K562 (cell line): ENCODE data around the gene EGLN1. TPM values are rescaled to one million over a fixed set of nuclear protein-coding genes. Genes with fewer than 3 reads are reported as not detected.

Experiments used
- ATF4 ChIP-seq: fragments of 450-650 bp; formaldehyde crosslinking; IDR thresholded peaks from 2 replicates; pipeline ENCODE4 v1.4.0; 2022; ENCODE audit warnings: mild to moderate bottlenecking, moderate library complexity
- CREB5 ChIP-seq: fragments of 250-450 bp; sonication (Bioruptor Pico); IDR thresholded peaks from 2 replicates; pipeline ENCODE4 v1.5.0; 2020; ENCODE audit warnings: mild to moderate bottlenecking
- CTCF ChIP-seq, 3 experiments: IDR thresholded peaks in 2 of 3; conservative IDR thresholded peaks in 1 of 3; 2 replicates each; pipeline ENCODE4 v1.5.1; 2011 to 2012; ENCODE audit warnings: low read length in 3 of 3, mild to moderate bottlenecking in 3 of 3, control low read depth in 2 of 3, improper control_type of control experiment in 1 of 3, inconsistent platforms in 1 of 3, low read depth in 1 of 3, mixed read lengths in 1 of 3, moderate library complexity in 1 of 3; ENCODE audit not compliant: insufficient read depth in 2 of 3
- ESRRA ChIP-seq: fragments of 450-650 bp; IDR thresholded peaks from 2 replicates; pipeline ENCODE4 v1.6.1; 2014; ENCODE audit warnings: low read depth, mild to moderate bottlenecking, moderate library complexity, borderline replicate concordance
- RAD21 ChIP-seq, 2 experiments: fragments of 250-450 bp in 1 of 2; fragments of 450-650 bp in 1 of 2; sonication (Bioruptor Pico) in 1 of 2; formaldehyde crosslinking in 1 of 2; IDR thresholded peaks in 1 of 2; conservative IDR thresholded peaks in 1 of 2; 2 replicates each; pipeline versions ENCODE4 v1.4.0 to v1.8.0; 2020 to 2022; ENCODE audit warnings: mild to moderate bottlenecking in 2 of 2, moderate library complexity in 1 of 2
- REST ChIP-seq, 2 experiments: fragments of 450-650 bp; formaldehyde crosslinking in 1 of 2; IDR thresholded peaks; 2 replicates each; pipeline versions ENCODE4 v1.4.0 to v1.6.1; 2014 to 2020; ENCODE audit warnings: mild to moderate bottlenecking in 2 of 2, borderline replicate concordance in 1 of 2, low read depth in 1 of 2
- SMARCB1 ChIP-seq: IDR thresholded peaks from 2 replicates; pipeline ENCODE4 v1.6.1; 2011; ENCODE audit warnings: improper control_type of control experiment, low read depth; ENCODE audit not compliant: insufficient read length
- TRIM24 ChIP-seq, 2 experiments: fragments of 450-650 bp; IDR thresholded peaks; 2 replicates each; pipeline ENCODE4 v1.6.1; 2016
- ZBTB34 ChIP-seq: fragments of 250-450 bp; sonication (Bioruptor Pico); IDR thresholded peaks from 2 replicates; pipeline ENCODE4 v1.8.0; 2021; ENCODE audit warnings: mild to moderate bottlenecking, moderate library complexity
- ZZZ3 ChIP-seq: fragments of 450-650 bp; IDR thresholded peaks from 2 replicates; pipeline ENCODE4 v1.6.1; 2016; ENCODE audit warnings: antibody characterized with exemption, mild to moderate bottlenecking, moderate library complexity
- polyA plus RNA-seq, 8 experiments: library from polyadenylated mRNA; depleted of rRNA in 4 of 8; stranded (reverse) in 5 of 8; unstranded in 3 of 8; fragments of >200 nt; fragmentation: Nextera tagmentation in 2 of 8; fragmentation: Illumina TruSeq in 1 of 8; extraction: Ambion mirVana in 2 of 8; extraction: Trizol in 1 of 8; gene quantifications; 2 replicates each; pipeline versions ENCODE4 v1.2.1 to v1.2.3, GENCODE V29; 2011 to 2014; ENCODE audit warnings: inconsistent platforms in 1 of 8, missing spikeins in 1 of 8
- total RNA-seq, 7 experiments: library from RNA; depleted of rRNA in 6 of 7; stranded (reverse); fragments of >200 nt in 6 of 7; fragmentation: Illumina TruSeq in 2 of 7; extraction: Trizol in 2 of 7; gene quantifications; 2 replicates each; pipeline versions ENCODE4 v1.2.1 to v1.2.3, GENCODE V29; 2011 to 2021; ENCODE audit warnings: low replicate concordance in 1 of 7

Gene EGLN1
- total and polyA plus RNA-seq, 9 of the 15 experiments (the other 6 are each of a cell fraction or from before 2014, with no cell fraction given): 5.2 to 54.3 (median 24.6) TPM

GRCh38 chr1:231357831-231358354, 64.2 kb downstream of the EGLN1 start (continued):
- 0 out of 2 replicates have a peak, but pooled peaks have one; percentile 61 for TF ChIP-seq CREB5 (CRISPR knock-in tag)
- peak; percentile 94 for TF ChIP-seq REST (IDR thresholded peaks at IDR 0.05; ENCODE audit: borderline replicate concordance)
- TF ChIP-seq REST (CRISPR knock-in tag; IDR thresholded peaks at IDR 0.05; ENCODE audit: low read depth): no peak
- no peak for TF ChIP-seq TRIM24 (IDR thresholded peaks at IDR 0.05)
- TF ChIP-seq SMARCB1: no peak
- peak; percentile 97 to 98 for TF ChIP-seq RAD21 (CRISPR knock-in tag; conservative IDR thresholded peaks at IDR 0.05 in 1 of 2, IDR thresholded peaks at IDR 0.05 in 1 of 2)
- TF ChIP-seq ATF4: 0 out of 2 replicates have a peak, but pooled peaks have one; percentile 5
- TF ChIP-seq ESRRA: peak; percentile 11; the same call in 1 of the 2 replicates
- TF ChIP-seq ZZZ3: no peak
- peak; percentile 78 to 95 (median 82) for TF ChIP-seq CTCF (IDR thresholded peaks at IDR 0.05 in 2 of 3, conservative IDR thresholded peaks at IDR 0.05 in 1 of 3; ENCODE audit: insufficient read depth in 2 of 3, low read depth in 1 of 3, low read length in 3 of 3)
- no peak for TF ChIP-seq ZBTB34 (CRISPR knock-in tag)
